H1 (cell line): ENCODE data around the gene FBLN5. TPM values are rescaled to one million over a fixed set of nuclear protein-coding genes. Genes with fewer than 3 reads are reported as not detected.

Source experiments
- CTCF ChIA-PET: fragments of 300-600 bp; sonication (Branson Sonifier 250); formaldehyde crosslinking; loops from one replicate; lab custom pipeline; 2021; ENCODE audit not compliant: partially characterized antibody; lab: Charles Lee
- POLR2A ChIA-PET: fragments of 300-600 bp; sonication (Branson Sonifier 250); formaldehyde crosslinking; loops from one replicate; lab custom pipeline; 2021; ENCODE audit warnings: inconsistent platforms; ENCODE audit not compliant: partially characterized antibody; lab: Charles Lee
- DNase-seq, 2 experiments: peaks; one replicate each; pipeline versions ENCODE4 v3.0.0 to v3.0.0-alpha.2; 2010 to 2022; ENCODE audit warnings: low spot score in 2 of 2, low read depth in 1 of 2, mixed read lengths in 1 of 2
- FAIRE-seq: peaks from 2 replicates; lab custom pipeline; 2011; peaks lifted over from hg19 to GRCh38; lab: Jason Lieb, UNC
- H2AFZ ChIP-seq: 2 replicates; pipeline ENCODE4 v1.8.1; 2012; ENCODE audit warnings: low read length, inconsistent platforms
- H2AK5ac ChIP-seq: 2 replicates; pipeline ENCODE4 v1.6.1; 2013; ENCODE audit warnings: low read depth, low read length
- H2BK120ac ChIP-seq: replicated peaks from 2 replicates; pipeline ENCODE3; 2013; ENCODE audit warnings: low read depth, low read length, inconsistent platforms
- H2BK12ac ChIP-seq: 2 replicates; pipeline ENCODE4 v1.6.1; 2013; ENCODE audit warnings: low read depth, low read length
- H2BK15ac ChIP-seq: 2 replicates; pipeline ENCODE4 v1.6.1; 2013; ENCODE audit warnings: low read length
- H2BK20ac ChIP-seq: 2 replicates; pipeline ENCODE4 v1.6.1; 2013; ENCODE audit warnings: low read length
- H2BK5ac ChIP-seq: 2 replicates; pipeline ENCODE4 v1.6.1; 2013; ENCODE audit warnings: low read depth, low read length
- H3K14ac ChIP-seq: 2 replicates; pipeline ENCODE4 v1.6.1; 2013; ENCODE audit warnings: inconsistent platforms; ENCODE audit not compliant: insufficient read length
- H3K18ac ChIP-seq: 2 replicates; pipeline ENCODE4 v1.6.1; 2013; ENCODE audit warnings: low read length; ENCODE audit errors: extremely low read depth
- H3K23ac ChIP-seq: 2 replicates; pipeline ENCODE4 v1.6.1; 2013; ENCODE audit warnings: inconsistent platforms; ENCODE audit not compliant: insufficient read length
- H3K23me2 ChIP-seq: 2 replicates; pipeline ENCODE4 v1.6.1; 2013; ENCODE audit warnings: low read depth, low read length
- H3K27ac ChIP-seq: 2 replicates; pipeline ENCODE4 v1.6.1; 2011; ENCODE audit warnings: low read depth, low read length, inconsistent platforms
- H3K27me3 ChIP-seq, 4 experiments: replicated peaks in 1 of 4; 1 replicate in 1 of 4; 2 replicates in 3 of 4; pipeline versions ENCODE4 v1.6.1 to v1.8.1; 2011 to 2013; ENCODE audit warnings: low read length in 3 of 4, mild to moderate bottlenecking in 3 of 4, inconsistent platforms in 2 of 4, mixed read lengths in 2 of 4, moderate library complexity in 1 of 4; ENCODE audit not compliant: control insufficient read depth in 3 of 4, insufficient read depth in 3 of 4; ENCODE audit errors: extremely low read depth in 1 of 4
- H3K36me3 ChIP-seq, 4 experiments: 2 replicates each; pipeline versions ENCODE4 v1.6.1 to v1.8.1; 2011 to 2013; ENCODE audit warnings: mild to moderate bottlenecking in 4 of 4, low read length in 3 of 4, moderate library complexity in 2 of 4, control low read depth in 1 of 4, inconsistent platforms in 1 of 4; ENCODE audit not compliant: insufficient read depth in 4 of 4, control insufficient read depth in 2 of 4
- H3K4ac ChIP-seq: replicated peaks from 2 replicates; pipeline ENCODE3; 2013; ENCODE audit warnings: low read length, low read depth, mixed read lengths, inconsistent platforms; ENCODE audit not compliant: insufficient read length
- H3K4me1 ChIP-seq, 4 experiments: replicated peaks in 1 of 4; 1 replicate in 1 of 4; 2 replicates in 3 of 4; pipeline versions ENCODE4 v1.6.1 to v1.8.1; 2011 to 2013; ENCODE audit warnings: low read length in 3 of 4, inconsistent platforms in 2 of 4, mixed read lengths in 1 of 4; ENCODE audit not compliant: insufficient read depth in 4 of 4, control insufficient read depth in 3 of 4
- H3K4me2 ChIP-seq, 2 experiments: 2 replicates each; pipeline versions ENCODE4 v1.6.1 to v1.8.1; 2011 to 2013; ENCODE audit warnings: low read depth in 2 of 2, low read length in 2 of 2, control low read depth in 1 of 2, inconsistent platforms in 1 of 2, mild to moderate bottlenecking in 1 of 2; ENCODE audit not compliant: insufficient read depth in 1 of 2
- H3K4me3 ChIP-seq, 4 experiments: fragments of 200-600, 300-600 bp in 1 of 4; sonication (generic), shearing (Covaris generic), sonication (Bioruptor Twin) in 1 of 4; 2 replicates each; pipeline versions ENCODE4 v1.5.1 to v1.8.1; 2011 to 2016; ENCODE audit warnings: low read length in 4 of 4, low read depth in 3 of 4, control low read depth in 2 of 4, inconsistent platforms in 2 of 4, mild to moderate bottlenecking in 2 of 4, mixed read lengths in 1 of 4, moderate library complexity in 1 of 4; ENCODE audit not compliant: insufficient read depth in 2 of 4; ENCODE audit errors: extremely low read depth in 1 of 4
- H3K56ac ChIP-seq: replicated peaks from 2 replicates; pipeline ENCODE3; 2013; ENCODE audit warnings: low read depth, mild to moderate bottlenecking, mixed read lengths, low read length, inconsistent platforms; ENCODE audit not compliant: insufficient read length
- H3K79me1 ChIP-seq: 2 replicates; pipeline ENCODE4 v1.6.1; 2013; ENCODE audit warnings: low read depth, low read length, control low read depth
- H3K79me2 ChIP-seq, 2 experiments: 2 replicates each; pipeline versions ENCODE4 v1.6.1 to v1.8.1; 2012 to 2013; ENCODE audit warnings: low read length in 2 of 2, mild to moderate bottlenecking in 2 of 2, inconsistent platforms in 1 of 2; ENCODE audit not compliant: insufficient read depth in 2 of 2, control insufficient read depth in 1 of 2
- H3K9ac ChIP-seq, 4 experiments: replicated peaks in 1 of 4; 1 replicate in 1 of 4; 2 replicates in 3 of 4; pipeline versions ENCODE4 v1.6.1 to v1.8.1; 2011 to 2013; ENCODE audit warnings: low read depth in 3 of 4, low read length in 3 of 4, control low read depth in 2 of 4, mild to moderate bottlenecking in 2 of 4, moderate library complexity in 2 of 4, inconsistent platforms in 1 of 4; ENCODE audit errors: extremely low read depth in 1 of 4
- H3K9me3 ChIP-seq, 2 experiments: 2 replicates each; pipeline versions ENCODE4 v1.6.1 to v1.8.1; 2012 to 2013; ENCODE audit warnings: mild to moderate bottlenecking in 2 of 2, moderate library complexity in 2 of 2, control low read depth in 1 of 2, inconsistent platforms in 1 of 2, low read depth in 1 of 2, low read length in 1 of 2, mixed read lengths in 1 of 2; ENCODE audit not compliant: insufficient read depth in 2 of 2
- H4K20me1 ChIP-seq, 2 experiments: replicated peaks in 1 of 2; 2 replicates each; pipeline versions ENCODE3 to v1.8.1; 2011 to 2013; ENCODE audit warnings: inconsistent platforms in 2 of 2, low read length in 2 of 2, mild to moderate bottlenecking in 1 of 2; ENCODE audit not compliant: insufficient read depth in 2 of 2, control insufficient read depth in 1 of 2
- H4K5ac ChIP-seq: 2 replicates; pipeline ENCODE4 v1.6.1; 2013; ENCODE audit warnings: low read length, low read depth, mixed read lengths, inconsistent platforms; ENCODE audit not compliant: insufficient read length
- H4K8ac ChIP-seq: 2 replicates; pipeline ENCODE4 v1.8.0; 2013; ENCODE audit warnings: mild to moderate bottlenecking, moderate library complexity, low read length, inconsistent platforms; ENCODE audit not compliant: insufficient read depth; ENCODE audit errors: extremely low read depth
- H4K91ac ChIP-seq: replicated peaks from 2 replicates; pipeline ENCODE3; 2013; ENCODE audit warnings: low read length, mixed read lengths, inconsistent platforms; ENCODE audit not compliant: insufficient read length
- ATF2 ChIP-seq: IDR thresholded peaks from 2 replicates; pipeline ENCODE4 v1.6.1; 2012; ENCODE audit warnings: low read length, inconsistent platforms
- CTCF ChIP-seq, 3 experiments: IDR thresholded peaks; 1 replicate in 2 of 3; 2 replicates in 1 of 3; pipeline versions ENCODE4 v1.5.1 to v1.6.1; 2011; ENCODE audit warnings: low read length in 3 of 3, mild to moderate bottlenecking in 3 of 3, inconsistent platforms in 2 of 3, low read depth in 1 of 3, moderate library complexity in 1 of 3; ENCODE audit not compliant: insufficient read depth in 1 of 3; ENCODE audit errors: control extremely low read depth in 1 of 3
- JUND ChIP-seq: IDR thresholded peaks from 2 replicates; pipeline ENCODE4 v1.6.1; 2011; ENCODE audit warnings: mild to moderate bottlenecking, improper control_type of control experiment, low read length
- NRF1 ChIP-seq: IDR thresholded peaks from 2 replicates; pipeline ENCODE4 v1.6.1; 2011; ENCODE audit warnings: mild to moderate bottlenecking, low read depth, low read length, improper control_type of control experiment
- POU5F1 ChIP-seq: IDR thresholded peaks from 2 replicates; pipeline ENCODE4 v1.6.1; 2011; ENCODE audit warnings: low read depth, mild to moderate bottlenecking, low read length, moderate library complexity
- RAD21 ChIP-seq, 2 experiments: IDR thresholded peaks in 1 of 2; conservative IDR thresholded peaks in 1 of 2; 2 replicates each; pipeline ENCODE4 v1.6.1; 2011; ENCODE audit warnings: low read depth in 2 of 2, low read length in 2 of 2, improper control_type of control experiment in 1 of 2, inconsistent platforms in 1 of 2, mild to moderate bottlenecking in 1 of 2, moderate library complexity in 1 of 2
- SAP30 ChIP-seq: fragments of 300-600 bp; sonication (generic); IDR thresholded peaks from 2 replicates; pipeline ENCODE4 v1.7.1; 2012; ENCODE audit warnings: low read length, moderate library complexity, mild to moderate bottlenecking, inconsistent platforms; ENCODE audit not compliant: insufficient read depth, insufficient replicate concordance
- SP1 ChIP-seq: IDR thresholded peaks from 2 replicates; pipeline ENCODE4 v1.6.1; 2011; ENCODE audit warnings: low read depth, low read length
- ZNF274 ChIP-seq: IDR thresholded peaks from 2 replicates; pipeline ENCODE4 v1.7.0; 2012; ENCODE audit warnings: low read length, borderline replicate concordance; ENCODE audit errors: extremely low read depth
- WGBS, 2 experiments: shearing (Covaris generic) in 1 of 2; methylation state at CpG; one replicate each; pipeline versions ENCODE4 v1.1.6 to v1.1.7; 2013 to 2015; ENCODE audit warnings: low lambda C conversion rate in 2 of 2, mixed read lengths in 2 of 2, inconsistent platforms in 1 of 2, low coverage in 1 of 2, missing lambda C conversion rate in 1 of 2; ENCODE audit not compliant: insufficient replicate concordance in 2 of 2, insufficient coverage in 1 of 2, insufficient read length in 1 of 2; ENCODE audit errors: extremely low coverage in 1 of 2, missing lambda C conversion rate in 1 of 2; 5-methylcytosine and 5-hydroxymethylcytosine counted together
- polyA plus RNA-seq, 7 experiments: library from polyadenylated mRNA; depleted of rRNA in 3 of 7; stranded (reverse) in 5 of 7; unstranded in 2 of 7; fragments of >200 nt in 5 of 7; fragments of 200-250 nt in 2 of 7; gene quantifications; 1 replicate in 5 of 7; 2 replicates in 1 of 7; 4 replicates in 1 of 7; pipeline versions ENCODE4 v1.2.1 to v1.2.3, GENCODE V29; 2011 to 2013; ENCODE audit warnings: missing spikeins in 2 of 7, mixed read lengths in 2 of 7
- total RNA-seq: library from RNA; stranded (reverse); fragmentation: NEBNext Ultra II Directional; extraction: Animal tissue kit (Norgen Biotek cat#: 25700); gene quantifications from 2 replicates; pipeline ENCODE4 v1.2.1, GENCODE V29; 2021

The FBLN5 gene
- total and polyA plus RNA-seq, 2 of the 8 experiments (the other 6 are each of a cell fraction or from before 2014, with no cell fraction given) = 0.88 to 3.5 TPM

- Histone ChIP-seq H2BK120ac (no peak overlapping the region), H3K4ac (no peak overlapping the region), H4K20me1 (no peaks in the 10 kb centered on the region), H3K4me3 (no peak overlapping the region), H3K9ac (no peak overlapping the region), H3K9me3 (no peaks in the 10 kb centered on the region), H3K23me2 (no peaks in the 10 kb centered on the region), H3K36me3 (no peaks in the 10 kb centered on the region), H3K23ac (no peak overlapping the region), H4K91ac (no peak overlapping the region), H4K8ac (no peak overlapping the region), H2AFZ (no peak overlapping the region), H2BK12ac (no peak overlapping the region), H3K79me1 (no peaks in the 10 kb centered on the region), H2BK15ac (no peak overlapping the region), H3K4me1 (no peaks in the 10 kb centered on the region; a peak in 1 of 7 replicates), H4K5ac (no peak overlapping the region), H2BK5ac (no peak overlapping the region), H2BK20ac (no peak overlapping the region), H3K27ac (no peak overlapping the region), H3K56ac (no peak overlapping the region), H3K18ac (no peak overlapping the region), H2AK5ac (no peak overlapping the region), H3K4me2 (no peak overlapping the region), H3K14ac (no peak overlapping the region), H3K27me3 (no peaks in the 10 kb centered on the region), H3K79me2 (no peaks in the 10 kb centered on the region)
- ChIA-PET POLR2A (interaction anchor here (0.7 kb wide), 1 partner anchor 47 kb away, joined by 3 read pairs; no protein-coding TSS in a partner anchor), CTCF (interaction anchor here (0.9 to 2.4 kb wide), 5 partner anchors 10 to 228 kb away, joined by 3 to 10 read pairs (median 4); no protein-coding TSS in a partner anchor)
- 92% methylated on average over 4 of the region's 4 CpGs; no CpG with 5 or more reads in 1 of the 2 experiments for WGBS, 2 experiments
- FAIRE-seq = no peak
- DNase-seq = no peak
- TF ChIP-seq POU5F1 = no peak
- TF ChIP-seq CTCF (IDR thresholded peaks at IDR 0.05; ENCODE audit: control extremely low read depth in 1 of 3, insufficient read depth in 1 of 3, low read depth in 1 of 3, low read length in 3 of 3) = no peak
- no peak for TF ChIP-seq ATF2
- TF ChIP-seq RAD21 (IDR thresholded peaks at IDR 0.05 in 1 of 2, conservative IDR thresholded peaks at IDR 0.05 in 1 of 2; ENCODE audit: low read depth in 2 of 2, low read length in 2 of 2) = no peak
- no peak for TF ChIP-seq NRF1
- TF ChIP-seq SAP30 = no peak
- no peak for TF ChIP-seq JUND
- TF ChIP-seq ZNF274 = no peak
- TF ChIP-seq SP1 = no peak
Measured at GRCh38 chr14:91882776-91883175, 64.7 kb downstream of the FBLN5 start.
